Calu3 (cell line): ENCODE measurements around the gene P2RX3. TPM values are rescaled to one million over a fixed set of nuclear protein-coding genes. Genes with fewer than 3 reads are reported as not detected.

ENCODE experiments used
- BruUV-seq: library from RNA; stranded (reverse); fragments of 400-500 nt; replicated peaks from 2 replicates; lab custom pipeline; 2021; lab: Mats Ljungman, UMichigan
- CTCF ChIA-PET: fragments of 300-600 bp; sonication (Branson Sonifier 250); formaldehyde crosslinking; loops from one replicate; lab custom pipeline; 2022; ENCODE audit warnings: antibody characterized with exemption; lab: Charles Lee
- DNase-seq: peaks from one replicate; pipeline ENCODE4 v3.0.0; 2022
- H3K27ac Mint-ChIP-seq: one replicate; pipeline ENCODE4 v1.8.0; 2022; ENCODE audit warnings: mixed read lengths; ENCODE audit not compliant: unreplicated experiment
- H3K27me3 Mint-ChIP-seq: one replicate; pipeline ENCODE4 v1.8.0; 2022; ENCODE audit warnings: mixed read lengths; ENCODE audit not compliant: unreplicated experiment
- H3K36me3 Mint-ChIP-seq: one replicate; pipeline ENCODE4 v1.8.0; 2022; ENCODE audit warnings: mild to moderate bottlenecking, moderate library complexity, mixed read lengths; ENCODE audit not compliant: insufficient read depth, unreplicated experiment
- H3K4me1 Mint-ChIP-seq: one replicate; pipeline ENCODE4 v1.8.0; 2022; ENCODE audit warnings: mild to moderate bottlenecking, low read depth, mixed read lengths; ENCODE audit not compliant: unreplicated experiment
- H3K4me3 Mint-ChIP-seq: one replicate; pipeline ENCODE4 v1.8.0; 2022; ENCODE audit warnings: mild to moderate bottlenecking, low read depth, moderate library complexity, mixed read lengths; ENCODE audit not compliant: unreplicated experiment
- H3K9me3 Mint-ChIP-seq: one replicate; pipeline ENCODE4 v1.8.0; 2022; ENCODE audit warnings: low read depth, mixed read lengths; ENCODE audit not compliant: unreplicated experiment
- CTCF ChIP-seq: fragments of 200-600 bp; IDR thresholded peaks from one replicate; pipeline ENCODE4 v1.8.0; 2022; ENCODE audit warnings: antibody characterized with exemption; ENCODE audit not compliant: unreplicated experiment
- intact Hi-C: fragments of 100-400 bp; cut with micrococcal nuclease; formaldehyde crosslinking; loops from one replicate; pipeline ENCODE4 v1.10.0; 2022; ENCODE audit not compliant: unreplicated experiment
- total RNA-seq: library from RNA; stranded (reverse); gene quantifications from 2 replicates; pipeline ENCODE4 v1.2.3, GENCODE V29; 2022

The P2RX3 gene
- total RNA-seq, 1 experiment from 2014 or later: not detected

DNA sequence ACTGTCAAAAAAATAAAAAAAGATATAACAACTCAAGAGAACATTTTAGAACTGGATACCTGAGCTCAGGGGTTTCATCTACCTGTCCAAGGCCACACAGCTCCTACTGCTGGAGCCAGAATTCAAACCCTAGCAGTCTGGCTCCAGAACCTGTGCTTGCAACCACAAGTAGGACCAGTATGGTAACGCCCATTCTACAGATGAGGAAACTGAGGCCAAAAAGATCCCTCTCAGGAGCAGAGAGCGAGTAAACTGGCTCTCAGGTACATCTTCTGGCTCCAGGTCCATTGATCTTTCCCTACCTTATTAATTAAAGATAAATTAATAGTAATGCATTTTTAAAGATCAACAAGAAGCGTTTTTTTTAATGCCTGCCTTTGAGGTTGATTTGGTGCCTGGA lies 19.2 kb downstream of the P2RX3 start:
- no TSS peak for BruUV-seq
- H3K27me3 Mint-ChIP-seq: peaks cover 32% of the 10 kb centered on the region
- TF ChIP-seq CTCF: no peak

GRCh38 chr11:57357856-57358255 lies 19.7 kb downstream of the P2RX3 start:
- no peak overlapping the region for H3K27ac Mint-ChIP-seq
- BruUV-seq: no TSS peak
- intact Hi-C loops: no loop called here
- peaks cover 38% of the 10 kb centered on the region for H3K27me3 Mint-ChIP-seq
- H3K9me3 Mint-ChIP-seq: no peaks in the 10 kb centered on the region
- DNase-seq: no peak
- no peak overlapping the region for H3K4me3 Mint-ChIP-seq
- H3K36me3 Mint-ChIP-seq: no peaks in the 10 kb centered on the region
- CTCF ChIA-PET: interaction anchor here (0.9 kb wide), 1 partner anchor 120 kb away, joined by 3 read pairs; no protein-coding TSS in a partner anchor
- H3K4me1 Mint-ChIP-seq: peaks cover 6% of the 10 kb centered on the region
- no peak for TF ChIP-seq CTCF

More for the DNA sequence above, 19.2 kb downstream of the P2RX3 start:
- H3K4me3 Mint-ChIP-seq: no peak overlapping the region
- no peak for DNase-seq
- H3K4me1 Mint-ChIP-seq: peaks cover 6% of the 10 kb centered on the region
- no peak overlapping the region for H3K27ac Mint-ChIP-seq
- intact Hi-C loops: no loop called here
- no peaks in the 10 kb centered on the region for H3K9me3 Mint-ChIP-seq
- CTCF ChIA-PET: no interaction called here
- no peaks in the 10 kb centered on the region for H3K36me3 Mint-ChIP-seq

- H3K27ac Mint-ChIP-seq: no peak overlapping the region
- no peak for DNase-seq
- peaks cover 40% of the 10 kb centered on the region for H3K27me3 Mint-ChIP-seq
- intact Hi-C loops: no loop called here
- H3K36me3 Mint-ChIP-seq: no peaks in the 10 kb centered on the region
- CTCF ChIA-PET: interaction anchor here (0.9 kb wide), 1 partner anchor 119 kb away, joined by 3 read pairs; no protein-coding TSS in a partner anchor
- no peak for TF ChIP-seq CTCF
- no peak overlapping the region for H3K4me3 Mint-ChIP-seq
- no TSS peak for BruUV-seq
- no peaks in the 10 kb centered on the region for H3K9me3 Mint-ChIP-seq
- peaks cover 6% of the 10 kb centered on the region for H3K4me1 Mint-ChIP-seq
Measured at GRCh38 chr11:57358543-57358961, 20.4 kb downstream of the P2RX3 start.

DNA sequence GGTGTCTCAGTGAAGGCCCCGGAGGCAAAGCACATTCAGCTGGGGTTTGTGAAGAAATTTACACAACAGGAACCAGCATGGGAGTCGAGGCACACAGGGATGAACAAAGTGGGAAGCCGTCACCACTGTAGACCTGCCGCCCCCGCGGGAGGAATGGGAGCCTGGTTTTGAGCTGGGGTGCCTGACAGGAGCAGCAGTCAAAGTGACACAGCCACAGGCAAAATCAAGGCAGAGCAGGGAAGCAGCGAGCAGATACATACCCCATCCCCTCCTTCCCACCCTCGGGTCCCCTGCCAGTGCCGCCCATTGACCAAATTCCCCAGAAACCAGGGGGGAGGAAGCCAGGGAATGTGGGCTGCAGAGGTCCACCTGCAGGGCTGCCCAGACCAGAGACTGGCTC lies 20.8 kb downstream of the P2RX3 start:
- TF ChIP-seq CTCF: no peak
- CTCF ChIA-PET: no interaction called here
- Mint-ChIP-seq H3K27me3 (peaks cover 40% of the 10 kb centered on the region), H3K27ac (no peak overlapping the region), H3K4me3 (no peak overlapping the region), H3K36me3 (no peaks in the 10 kb centered on the region), H3K4me1 (peaks cover 6% of the 10 kb centered on the region), H3K9me3 (no peaks in the 10 kb centered on the region)
- intact Hi-C loops: no loop called here
- no peak for DNase-seq
- no TSS peak for BruUV-seq
